ENCODE results near the gene ZNF385D.

ZNF385D gene

GRCh38 chr3:21441821-21442220 is 309.2 kb downstream of the ZNF385D start:
- H3K36me3 ChIP-seq (ENCODE audit: control insufficient read depth, insufficient read depth, low read length, severe bottlenecking), result no peaks in the 10 kb centered on the region
- peaks cover 2% of the 10 kb centered on the region for H3K4me1 ChIP-seq (ENCODE audit: control insufficient read depth, insufficient read depth, low read length)
- no peak for DNase-seq (ENCODE audit: low read depth)
- no peak overlapping the region for H3K4me3 ChIP-seq (ENCODE audit: low read length)
- no peak overlapping the region for H3K9ac ChIP-seq (ENCODE audit: low read length)
- no peaks in the 10 kb centered on the region for H3K27me3 ChIP-seq (replicated peaks; ENCODE audit: control insufficient read depth, insufficient read depth, low read length)
- H3K9me3 ChIP-seq (ENCODE audit: control insufficient read depth, low read length), result no peaks in the 10 kb centered on the region

GRCh38 chr3:21436835-21437234 is 314.2 kb downstream of the ZNF385D start:
- DNase-seq (ENCODE audit: low read depth), result no peak
- H3K9ac ChIP-seq (ENCODE audit: low read length), result no peak overlapping the region

GRCh38 chr3:21435871-21436270 is 315.1 kb downstream of the ZNF385D start:
- no peak overlapping the region for H3K9ac ChIP-seq (ENCODE audit: low read length)
- H3K4me3 ChIP-seq (ENCODE audit: low read length), result no peak overlapping the region
- H3K9me3 ChIP-seq (ENCODE audit: control insufficient read depth, low read length), result no peaks in the 10 kb centered on the region
- no peaks in the 10 kb centered on the region for H3K27me3 ChIP-seq (replicated peaks; ENCODE audit: control insufficient read depth, insufficient read depth, low read length)
- H3K4me1 ChIP-seq (ENCODE audit: control insufficient read depth, insufficient read depth, low read length), result no peaks in the 10 kb centered on the region
- H3K36me3 ChIP-seq (ENCODE audit: control insufficient read depth, insufficient read depth, low read length, severe bottlenecking), result no peaks in the 10 kb centered on the region
- DNase-seq (ENCODE audit: low read depth), result peak; percentile 94

More at GRCh38 chr3:21436835-21437234, 314.2 kb downstream of the ZNF385D start:
- H3K36me3 ChIP-seq (ENCODE audit: control insufficient read depth, insufficient read depth, low read length, severe bottlenecking), result no peaks in the 10 kb centered on the region
- H3K27me3 ChIP-seq (replicated peaks; ENCODE audit: control insufficient read depth, insufficient read depth, low read length), result no peaks in the 10 kb centered on the region
- no peaks in the 10 kb centered on the region for H3K4me1 ChIP-seq (ENCODE audit: control insufficient read depth, insufficient read depth, low read length)
- H3K4me3 ChIP-seq (ENCODE audit: low read length), result no peak overlapping the region
- no peaks in the 10 kb centered on the region for H3K9me3 ChIP-seq (ENCODE audit: control insufficient read depth, low read length)

- DNase-seq (ENCODE audit: low read depth), result no peak
- Histone ChIP-seq H3K36me3 (ENCODE audit: control insufficient read depth, insufficient read depth, low read length, severe bottlenecking) (no peaks in the 10 kb centered on the region), H3K4me1 (ENCODE audit: control insufficient read depth, insufficient read depth, low read length) (no peaks in the 10 kb centered on the region), H3K9me3 (ENCODE audit: control insufficient read depth, low read length) (no peaks in the 10 kb centered on the region), H3K4me3 (ENCODE audit: low read length) (no peak overlapping the region), H3K9ac (ENCODE audit: low read length) (no peak overlapping the region), H3K27me3 (replicated peaks; ENCODE audit: control insufficient read depth, insufficient read depth, low read length) (no peaks in the 10 kb centered on the region)
Measured at GRCh38 chr3:21434310-21434709, 316.7 kb downstream of the ZNF385D start.

- Histone ChIP-seq H3K4me3 (ENCODE audit: low read length) (no peak overlapping the region), H3K9me3 (ENCODE audit: control insufficient read depth, low read length) (no peaks in the 10 kb centered on the region), H3K36me3 (ENCODE audit: control insufficient read depth, insufficient read depth, low read length, severe bottlenecking) (no peaks in the 10 kb centered on the region), H3K9ac (ENCODE audit: low read length) (no peak overlapping the region), H3K27me3 (replicated peaks; ENCODE audit: control insufficient read depth, insufficient read depth, low read length) (no peaks in the 10 kb centered on the region), H3K4me1 (ENCODE audit: control insufficient read depth, insufficient read depth, low read length) (no peaks in the 10 kb centered on the region)
- no peak for DNase-seq (ENCODE audit: low read depth)
Measured at GRCh38 chr3:21433751-21434150, 317.3 kb downstream of the ZNF385D start.

- H3K9ac ChIP-seq (ENCODE audit: low read length), result no peak overlapping the region
- no peak for DNase-seq (ENCODE audit: low read depth)
- no peaks in the 10 kb centered on the region for H3K4me1 ChIP-seq (ENCODE audit: control insufficient read depth, insufficient read depth, low read length)
- no peaks in the 10 kb centered on the region for H3K27me3 ChIP-seq (replicated peaks; ENCODE audit: control insufficient read depth, insufficient read depth, low read length)
- no peaks in the 10 kb centered on the region for H3K9me3 ChIP-seq (ENCODE audit: control insufficient read depth, low read length)
- no peaks in the 10 kb centered on the region for H3K36me3 ChIP-seq (ENCODE audit: control insufficient read depth, insufficient read depth, low read length, severe bottlenecking)
- H3K4me3 ChIP-seq (ENCODE audit: low read length), result no peak overlapping the region
Measured at GRCh38 chr3:21426920-21427319, 324.1 kb downstream of the ZNF385D start.

GRCh38 chr3:21425715-21426114 is 325.3 kb downstream of the ZNF385D start:
- no peaks in the 10 kb centered on the region for H3K36me3 ChIP-seq (ENCODE audit: control insufficient read depth, insufficient read depth, low read length, severe bottlenecking)
- H3K27me3 ChIP-seq (replicated peaks; ENCODE audit: control insufficient read depth, insufficient read depth, low read length), result no peaks in the 10 kb centered on the region
- H3K9ac ChIP-seq (ENCODE audit: low read length), result no peak overlapping the region
- no peaks in the 10 kb centered on the region for H3K4me1 ChIP-seq (ENCODE audit: control insufficient read depth, insufficient read depth, low read length)
- no peak for DNase-seq (ENCODE audit: low read depth)
- H3K9me3 ChIP-seq (ENCODE audit: control insufficient read depth, low read length), result no peaks in the 10 kb centered on the region
- no peak overlapping the region for H3K4me3 ChIP-seq (ENCODE audit: low read length)

GRCh38 chr3:21421096-21421495 is 329.9 kb downstream of the ZNF385D start:
- Histone ChIP-seq H3K36me3 (ENCODE audit: control insufficient read depth, insufficient read depth, low read length, severe bottlenecking) (no peaks in the 10 kb centered on the region), H3K4me3 (ENCODE audit: low read length) (no peak overlapping the region), H3K27me3 (replicated peaks; ENCODE audit: control insufficient read depth, insufficient read depth, low read length) (no peaks in the 10 kb centered on the region), H3K4me1 (ENCODE audit: control insufficient read depth, insufficient read depth, low read length) (peaks cover 5% of the 10 kb centered on the region), H3K9ac (ENCODE audit: low read length) (no peak overlapping the region), H3K9me3 (ENCODE audit: control insufficient read depth, low read length) (no peaks in the 10 kb centered on the region)
- no peak for DNase-seq (ENCODE audit: low read depth)

- no peaks in the 10 kb centered on the region for H3K9me3 ChIP-seq (ENCODE audit: control insufficient read depth, low read length)
- no peak overlapping the region for H3K9ac ChIP-seq (ENCODE audit: low read length)
- no peaks in the 10 kb centered on the region for H3K36me3 ChIP-seq (ENCODE audit: control insufficient read depth, insufficient read depth, low read length, severe bottlenecking)
Measured at GRCh38 chr3:21417991-21418390, 333.0 kb downstream of the ZNF385D start.

GRCh38 chr3:21414506-21414905 is 336.5 kb downstream of the ZNF385D start:
- Histone ChIP-seq H3K4me1 (ENCODE audit: control insufficient read depth, insufficient read depth, low read length) (peaks cover 5% of the 10 kb centered on the region), H3K36me3 (ENCODE audit: control insufficient read depth, insufficient read depth, low read length, severe bottlenecking) (no peaks in the 10 kb centered on the region), H3K9me3 (ENCODE audit: control insufficient read depth, low read length) (no peaks in the 10 kb centered on the region), H3K27me3 (replicated peaks; ENCODE audit: control insufficient read depth, insufficient read depth, low read length) (no peaks in the 10 kb centered on the region), H3K9ac (ENCODE audit: low read length) (no peak overlapping the region), H3K4me3 (ENCODE audit: low read length) (no peak overlapping the region)
- no peak for DNase-seq (ENCODE audit: low read depth)

More at GRCh38 chr3:21417991-21418390, 333.0 kb downstream of the ZNF385D start:
- Histone ChIP-seq H3K4me3 (ENCODE audit: low read length) (no peak overlapping the region), H3K4me1 (ENCODE audit: control insufficient read depth, insufficient read depth, low read length) (peaks cover 5% of the 10 kb centered on the region), H3K27me3 (replicated peaks; ENCODE audit: control insufficient read depth, insufficient read depth, low read length) (no peaks in the 10 kb centered on the region)
- DNase-seq (ENCODE audit: low read depth), result peak; percentile 2

GRCh38 chr3:21411058-21411457 is 340.0 kb downstream of the ZNF385D start:
- no peak overlapping the region for H3K9ac ChIP-seq (ENCODE audit: low read length)
- no peak for DNase-seq (ENCODE audit: low read depth)
- no peaks in the 10 kb centered on the region for H3K27me3 ChIP-seq (replicated peaks; ENCODE audit: control insufficient read depth, insufficient read depth, low read length)
- no peaks in the 10 kb centered on the region for H3K9me3 ChIP-seq (ENCODE audit: control insufficient read depth, low read length)
- H3K36me3 ChIP-seq (ENCODE audit: control insufficient read depth, insufficient read depth, low read length, severe bottlenecking), result no peaks in the 10 kb centered on the region
- H3K4me1 ChIP-seq (ENCODE audit: control insufficient read depth, insufficient read depth, low read length), result no peaks in the 10 kb centered on the region
- H3K4me3 ChIP-seq (ENCODE audit: low read length), result no peak overlapping the region

GRCh38 chr3:21409401-21409800 is 341.6 kb downstream of the ZNF385D start:
- no peaks in the 10 kb centered on the region for H3K27me3 ChIP-seq (replicated peaks; ENCODE audit: control insufficient read depth, insufficient read depth, low read length)
- peaks cover 3% of the 10 kb centered on the region for H3K9me3 ChIP-seq (ENCODE audit: control insufficient read depth, low read length)
- H3K4me3 ChIP-seq (ENCODE audit: low read length), result no peak overlapping the region
- no peaks in the 10 kb centered on the region for H3K36me3 ChIP-seq (ENCODE audit: control insufficient read depth, insufficient read depth, low read length, severe bottlenecking)
- H3K9ac ChIP-seq (ENCODE audit: low read length), result no peak overlapping the region
- DNase-seq (ENCODE audit: low read depth), result no peak
- H3K4me1 ChIP-seq (ENCODE audit: control insufficient read depth, insufficient read depth, low read length), result no peaks in the 10 kb centered on the region
